ENCODE data around the gene ASB7. TPM values are rescaled to one million over a fixed set of nuclear protein-coding genes. Genes with fewer than 3 reads are reported as not detected.
A peak's percentile ranks its signal among the peaks of the same experiment; 100 is the strongest.

ASB7 gene
- total and polyA plus RNA-seq, 2 experiments from 2014 or later: 4.1 to 13.9 TPM

GRCh38 chr15:100598655-100599054 is 3.7 kb upstream of the ASB7 start:
- Histone ChIP-seq H3K27ac (ENCODE audit: low read depth) (no peak overlapping the region), H3K27me3 (ENCODE audit: insufficient read depth) (no peaks in the 10 kb centered on the region), H3K4me1 (ENCODE audit: insufficient read depth) (peaks cover 9% of the 10 kb centered on the region), H2AFZ (no peak overlapping the region), H3K4me2 (no peak overlapping the region), H4K20me1 (replicated peaks; ENCODE audit: insufficient read depth) (peaks cover 22% of the 10 kb centered on the region), H3K4me3 (no peak overlapping the region), H3K9me2 (ENCODE audit: insufficient read depth) (no peaks in the 10 kb centered on the region), H3K36me3 (ENCODE audit: insufficient read depth) (no peaks in the 10 kb centered on the region), H3K79me2 (replicated peaks; ENCODE audit: insufficient read depth) (peaks cover 82% of the 10 kb centered on the region), H3F3A (replicated peaks; ENCODE audit: low read depth) (no peaks in the 10 kb centered on the region)
- H3K27ac Mint-ChIP-seq: no peak overlapping the region
- no peak for ATAC-seq
- H3K4me1 Mint-ChIP-seq: peaks cover 11% of the 10 kb centered on the region
- no peak for DNase-seq (ENCODE audit: low spot score)
- no peaks in the 10 kb centered on the region for H3K9me3 Mint-ChIP-seq
- no peak overlapping the region for H3K4me3 Mint-ChIP-seq
- H3K27me3 Mint-ChIP-seq (ENCODE audit: insufficient read depth, low read depth, poor library complexity): peaks cover 4% of the 10 kb centered on the region
- no peak for TF ChIP-seq NANOG (IDR thresholded peaks at IDR 0.05; ENCODE audit: borderline replicate concordance)
- no peak for TF ChIP-seq CREB1 (CRISPR knock-in tag; IDR thresholded peaks at IDR 0.05; ENCODE audit: low read depth)
- TF ChIP-seq EZH2 (IDR thresholded peaks at IDR 0.05; ENCODE audit: low read depth, unreplicated experiment): no peak
- TF ChIP-seq STAT1 (IDR thresholded peaks at IDR 0.05; ENCODE audit: unreplicated experiment): no peak
- TF ChIP-seq, protein P1, sequence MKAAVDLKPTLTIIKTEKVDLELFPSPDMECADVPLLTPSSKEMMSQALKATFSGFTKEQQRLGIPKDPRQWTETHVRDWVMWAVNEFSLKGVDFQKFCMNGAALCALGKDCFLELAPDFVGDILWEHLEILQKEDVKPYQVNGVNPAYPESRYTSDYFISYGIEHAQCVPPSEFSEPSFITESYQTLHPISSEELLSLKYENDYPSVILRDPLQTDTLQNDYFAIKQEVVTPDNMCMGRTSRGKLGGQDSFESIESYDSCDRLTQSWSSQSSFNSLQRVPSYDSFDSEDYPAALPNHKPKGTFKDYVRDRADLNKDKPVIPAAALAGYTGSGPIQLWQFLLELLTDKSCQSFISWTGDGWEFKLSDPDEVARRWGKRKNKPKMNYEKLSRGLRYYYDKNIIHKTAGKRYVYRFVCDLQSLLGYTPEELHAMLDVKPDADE (IDR thresholded peaks at IDR 0.05): no peak
- no peak for TF ChIP-seq JUNB (IDR thresholded peaks at IDR 0.05; ENCODE audit: unreplicated experiment)
- no peaks in the 10 kb centered on the region for H3K36me3 Mint-ChIP-seq (ENCODE audit: low read depth)

- Histone ChIP-seq H3K4me3 (peak overlapping the region; percentile 95), H4K20me1 (replicated peaks; ENCODE audit: insufficient read depth) (peaks cover 22% of the 10 kb centered on the region), H3K79me2 (replicated peaks; ENCODE audit: insufficient read depth) (peaks cover 82% of the 10 kb centered on the region), H3K27me3 (ENCODE audit: insufficient read depth) (no peaks in the 10 kb centered on the region), H3K4me1 (ENCODE audit: insufficient read depth) (peaks cover 10% of the 10 kb centered on the region), H3K4me2 (peak overlapping the region; percentile 92), H3K9me2 (ENCODE audit: insufficient read depth) (no peaks in the 10 kb centered on the region), H3K36me3 (ENCODE audit: insufficient read depth) (peaks cover 8% of the 10 kb centered on the region; the same call in 1 of the 2 replicates), H3F3A (replicated peaks; ENCODE audit: low read depth) (no peaks in the 10 kb centered on the region), H3K27ac (ENCODE audit: low read depth) (no peak overlapping the region), H2AFZ (peak overlapping the region; percentile 78)
- Mint-ChIP-seq H3K4me3 (no peak overlapping the region), H3K27me3 (ENCODE audit: insufficient read depth, low read depth, poor library complexity) (peaks cover 4% of the 10 kb centered on the region), H3K4me1 (peaks cover 12% of the 10 kb centered on the region), H3K9me3 (no peaks in the 10 kb centered on the region), H3K27ac (no peak overlapping the region), H3K36me3 (ENCODE audit: low read depth) (0 out of 3 replicates have a peak, but pooled peaks cover 6% of the 10 kb centered on the region)
- DNase-seq (ENCODE audit: low spot score): peak; percentile 21
- ATAC-seq: no peak
- no peak for TF ChIP-seq CREB1 (CRISPR knock-in tag; IDR thresholded peaks at IDR 0.05; ENCODE audit: low read depth)
- TF ChIP-seq EZH2phosphoT487 (IDR thresholded peaks at IDR 0.05; ENCODE audit: unreplicated experiment): no peak
- TF ChIP-seq POLR2AphosphoS5 (IDR thresholded peaks at IDR 0.05; ENCODE audit: low read depth): no peak
- TF ChIP-seq STAT1 (IDR thresholded peaks at IDR 0.05; ENCODE audit: unreplicated experiment): no peak
- TF ChIP-seq, protein P2, sequence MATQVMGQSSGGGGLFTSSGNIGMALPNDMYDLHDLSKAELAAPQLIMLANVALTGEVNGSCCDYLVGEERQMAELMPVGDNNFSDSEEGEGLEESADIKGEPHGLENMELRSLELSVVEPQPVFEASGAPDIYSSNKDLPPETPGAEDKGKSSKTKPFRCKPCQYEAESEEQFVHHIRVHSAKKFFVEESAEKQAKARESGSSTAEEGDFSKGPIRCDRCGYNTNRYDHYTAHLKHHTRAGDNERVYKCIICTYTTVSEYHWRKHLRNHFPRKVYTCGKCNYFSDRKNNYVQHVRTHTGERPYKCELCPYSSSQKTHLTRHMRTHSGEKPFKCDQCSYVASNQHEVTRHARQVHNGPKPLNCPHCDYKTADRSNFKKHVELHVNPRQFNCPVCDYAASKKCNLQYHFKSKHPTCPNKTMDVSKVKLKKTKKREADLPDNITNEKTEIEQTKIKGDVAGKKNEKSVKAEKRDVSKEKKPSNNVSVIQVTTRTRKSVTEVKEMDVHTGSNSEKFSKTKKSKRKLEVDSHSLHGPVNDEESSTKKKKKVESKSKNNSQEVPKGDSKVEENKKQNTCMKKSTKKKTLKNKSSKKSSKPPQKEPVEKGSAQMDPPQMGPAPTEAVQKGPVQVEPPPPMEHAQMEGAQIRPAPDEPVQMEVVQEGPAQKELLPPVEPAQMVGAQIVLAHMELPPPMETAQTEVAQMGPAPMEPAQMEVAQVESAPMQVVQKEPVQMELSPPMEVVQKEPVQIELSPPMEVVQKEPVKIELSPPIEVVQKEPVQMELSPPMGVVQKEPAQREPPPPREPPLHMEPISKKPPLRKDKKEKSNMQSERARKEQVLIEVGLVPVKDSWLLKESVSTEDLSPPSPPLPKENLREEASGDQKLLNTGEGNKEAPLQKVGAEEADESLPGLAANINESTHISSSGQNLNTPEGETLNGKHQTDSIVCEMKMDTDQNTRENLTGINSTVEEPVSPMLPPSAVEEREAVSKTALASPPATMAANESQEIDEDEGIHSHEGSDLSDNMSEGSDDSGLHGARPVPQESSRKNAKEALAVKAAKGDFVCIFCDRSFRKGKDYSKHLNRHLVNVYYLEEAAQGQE (IDR thresholded peaks at IDR 0.05; ENCODE audit: unreplicated experiment): no peak
- TF ChIP-seq, protein P3, sequence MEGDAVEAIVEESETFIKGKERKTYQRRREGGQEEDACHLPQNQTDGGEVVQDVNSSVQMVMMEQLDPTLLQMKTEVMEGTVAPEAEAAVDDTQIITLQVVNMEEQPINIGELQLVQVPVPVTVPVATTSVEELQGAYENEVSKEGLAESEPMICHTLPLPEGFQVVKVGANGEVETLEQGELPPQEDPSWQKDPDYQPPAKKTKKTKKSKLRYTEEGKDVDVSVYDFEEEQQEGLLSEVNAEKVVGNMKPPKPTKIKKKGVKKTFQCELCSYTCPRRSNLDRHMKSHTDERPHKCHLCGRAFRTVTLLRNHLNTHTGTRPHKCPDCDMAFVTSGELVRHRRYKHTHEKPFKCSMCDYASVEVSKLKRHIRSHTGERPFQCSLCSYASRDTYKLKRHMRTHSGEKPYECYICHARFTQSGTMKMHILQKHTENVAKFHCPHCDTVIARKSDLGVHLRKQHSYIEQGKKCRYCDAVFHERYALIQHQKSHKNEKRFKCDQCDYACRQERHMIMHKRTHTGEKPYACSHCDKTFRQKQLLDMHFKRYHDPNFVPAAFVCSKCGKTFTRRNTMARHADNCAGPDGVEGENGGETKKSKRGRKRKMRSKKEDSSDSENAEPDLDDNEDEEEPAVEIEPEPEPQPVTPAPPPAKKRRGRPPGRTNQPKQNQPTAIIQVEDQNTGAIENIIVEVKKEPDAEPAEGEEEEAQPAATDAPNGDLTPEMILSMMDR (conservative IDR thresholded peaks at IDR 0.05; ENCODE audit: low read depth in 2 of 2): no peak
- TF ChIP-seq EZH2 (IDR thresholded peaks at IDR 0.05; ENCODE audit: low read depth, unreplicated experiment): no peak
- TF ChIP-seq NANOG (IDR thresholded peaks at IDR 0.05; ENCODE audit: borderline replicate concordance): no peak
- TF ChIP-seq ZNF114 (CRISPR knock-in tag; IDR thresholded peaks at IDR 0.05): no peak
- TF ChIP-seq ZNF331 (CRISPR knock-in tag; IDR thresholded peaks at IDR 0.05; ENCODE audit: low read depth): no peak
Observed at GRCh38 chr15:100601163-100601562, 1.2 kb upstream of the ASB7 start.

Data from GM23338 (cell line).